H1 (cell line): Measurements from ENCODE around the gene ADGRD2. TPM values are rescaled to one million over a fixed set of nuclear protein-coding genes. Genes with fewer than 3 reads are reported as not detected.

Experiments used
- CTCF ChIA-PET: fragments of 300-600 bp; sonication (Branson Sonifier 250); formaldehyde crosslinking; loops from one replicate; lab custom pipeline; 2021; ENCODE audit not compliant: partially characterized antibody; lab: Charles Lee
- POLR2A ChIA-PET: fragments of 300-600 bp; sonication (Branson Sonifier 250); formaldehyde crosslinking; loops from one replicate; lab custom pipeline; 2021; ENCODE audit warnings: inconsistent platforms; ENCODE audit not compliant: partially characterized antibody; lab: Charles Lee
- DNase-seq, 2 experiments: peaks; one replicate each; pipeline versions ENCODE4 v3.0.0 to v3.0.0-alpha.2; 2010 to 2022; ENCODE audit warnings: low spot score in 2 of 2, low read depth in 1 of 2, mixed read lengths in 1 of 2
- FAIRE-seq: peaks from 2 replicates; lab custom pipeline; 2011; peaks lifted over from hg19 to GRCh38; lab: Jason Lieb, UNC
- H2AFZ ChIP-seq: 2 replicates; pipeline ENCODE4 v1.8.1; 2012; ENCODE audit warnings: low read length, inconsistent platforms
- H2AK5ac ChIP-seq: 2 replicates; pipeline ENCODE4 v1.6.1; 2013; ENCODE audit warnings: low read depth, low read length
- H2BK120ac ChIP-seq: replicated peaks from 2 replicates; pipeline ENCODE3; 2013; ENCODE audit warnings: low read depth, low read length, inconsistent platforms
- H2BK12ac ChIP-seq: 2 replicates; pipeline ENCODE4 v1.6.1; 2013; ENCODE audit warnings: low read depth, low read length
- H2BK15ac ChIP-seq: 2 replicates; pipeline ENCODE4 v1.6.1; 2013; ENCODE audit warnings: low read length
- H2BK20ac ChIP-seq: 2 replicates; pipeline ENCODE4 v1.6.1; 2013; ENCODE audit warnings: low read length
- H2BK5ac ChIP-seq: 2 replicates; pipeline ENCODE4 v1.6.1; 2013; ENCODE audit warnings: low read depth, low read length
- H3K14ac ChIP-seq: 2 replicates; pipeline ENCODE4 v1.6.1; 2013; ENCODE audit warnings: inconsistent platforms; ENCODE audit not compliant: insufficient read length
- H3K18ac ChIP-seq: 2 replicates; pipeline ENCODE4 v1.6.1; 2013; ENCODE audit warnings: low read length; ENCODE audit errors: extremely low read depth
- H3K23ac ChIP-seq: 2 replicates; pipeline ENCODE4 v1.6.1; 2013; ENCODE audit warnings: inconsistent platforms; ENCODE audit not compliant: insufficient read length
- H3K23me2 ChIP-seq: 2 replicates; pipeline ENCODE4 v1.6.1; 2013; ENCODE audit warnings: low read depth, low read length
- H3K27ac ChIP-seq: 2 replicates; pipeline ENCODE4 v1.6.1; 2011; ENCODE audit warnings: low read depth, low read length, inconsistent platforms
- H3K27me3 ChIP-seq, 4 experiments: replicated peaks in 1 of 4; 1 replicate in 1 of 4; 2 replicates in 3 of 4; pipeline versions ENCODE4 v1.6.1 to v1.8.1; 2011 to 2013; ENCODE audit warnings: low read length in 3 of 4, mild to moderate bottlenecking in 3 of 4, inconsistent platforms in 2 of 4, mixed read lengths in 2 of 4, moderate library complexity in 1 of 4; ENCODE audit not compliant: control insufficient read depth in 3 of 4, insufficient read depth in 3 of 4; ENCODE audit errors: extremely low read depth in 1 of 4
- H3K36me3 ChIP-seq, 4 experiments: 2 replicates each; pipeline versions ENCODE4 v1.6.1 to v1.8.1; 2011 to 2013; ENCODE audit warnings: mild to moderate bottlenecking in 4 of 4, low read length in 3 of 4, moderate library complexity in 2 of 4, control low read depth in 1 of 4, inconsistent platforms in 1 of 4; ENCODE audit not compliant: insufficient read depth in 4 of 4, control insufficient read depth in 2 of 4
- H3K4ac ChIP-seq: replicated peaks from 2 replicates; pipeline ENCODE3; 2013; ENCODE audit warnings: low read length, low read depth, mixed read lengths, inconsistent platforms; ENCODE audit not compliant: insufficient read length
- H3K4me1 ChIP-seq, 4 experiments: replicated peaks in 1 of 4; 1 replicate in 1 of 4; 2 replicates in 3 of 4; pipeline versions ENCODE4 v1.6.1 to v1.8.1; 2011 to 2013; ENCODE audit warnings: low read length in 3 of 4, inconsistent platforms in 2 of 4, mixed read lengths in 1 of 4; ENCODE audit not compliant: insufficient read depth in 4 of 4, control insufficient read depth in 3 of 4
- H3K4me2 ChIP-seq, 2 experiments: 2 replicates each; pipeline versions ENCODE4 v1.6.1 to v1.8.1; 2011 to 2013; ENCODE audit warnings: low read depth in 2 of 2, low read length in 2 of 2, control low read depth in 1 of 2, inconsistent platforms in 1 of 2, mild to moderate bottlenecking in 1 of 2; ENCODE audit not compliant: insufficient read depth in 1 of 2
- H3K4me3 ChIP-seq, 4 experiments: fragments of 200-600, 300-600 bp in 1 of 4; sonication (generic), shearing (Covaris generic), sonication (Bioruptor Twin) in 1 of 4; 2 replicates each; pipeline versions ENCODE4 v1.5.1 to v1.8.1; 2011 to 2016; ENCODE audit warnings: low read length in 4 of 4, low read depth in 3 of 4, control low read depth in 2 of 4, inconsistent platforms in 2 of 4, mild to moderate bottlenecking in 2 of 4, mixed read lengths in 1 of 4, moderate library complexity in 1 of 4; ENCODE audit not compliant: insufficient read depth in 2 of 4; ENCODE audit errors: extremely low read depth in 1 of 4
- H3K56ac ChIP-seq: replicated peaks from 2 replicates; pipeline ENCODE3; 2013; ENCODE audit warnings: low read depth, mild to moderate bottlenecking, mixed read lengths, low read length, inconsistent platforms; ENCODE audit not compliant: insufficient read length
- H3K79me1 ChIP-seq: 2 replicates; pipeline ENCODE4 v1.6.1; 2013; ENCODE audit warnings: low read depth, low read length, control low read depth
- H3K79me2 ChIP-seq, 2 experiments: 2 replicates each; pipeline versions ENCODE4 v1.6.1 to v1.8.1; 2012 to 2013; ENCODE audit warnings: low read length in 2 of 2, mild to moderate bottlenecking in 2 of 2, inconsistent platforms in 1 of 2; ENCODE audit not compliant: insufficient read depth in 2 of 2, control insufficient read depth in 1 of 2
- H3K9ac ChIP-seq, 4 experiments: replicated peaks in 1 of 4; 1 replicate in 1 of 4; 2 replicates in 3 of 4; pipeline versions ENCODE4 v1.6.1 to v1.8.1; 2011 to 2013; ENCODE audit warnings: low read depth in 3 of 4, low read length in 3 of 4, control low read depth in 2 of 4, mild to moderate bottlenecking in 2 of 4, moderate library complexity in 2 of 4, inconsistent platforms in 1 of 4; ENCODE audit errors: extremely low read depth in 1 of 4
- H3K9me3 ChIP-seq, 2 experiments: 2 replicates each; pipeline versions ENCODE4 v1.6.1 to v1.8.1; 2012 to 2013; ENCODE audit warnings: mild to moderate bottlenecking in 2 of 2, moderate library complexity in 2 of 2, control low read depth in 1 of 2, inconsistent platforms in 1 of 2, low read depth in 1 of 2, low read length in 1 of 2, mixed read lengths in 1 of 2; ENCODE audit not compliant: insufficient read depth in 2 of 2
- H4K20me1 ChIP-seq, 2 experiments: replicated peaks in 1 of 2; 2 replicates each; pipeline versions ENCODE3 to v1.8.1; 2011 to 2013; ENCODE audit warnings: inconsistent platforms in 2 of 2, low read length in 2 of 2, mild to moderate bottlenecking in 1 of 2; ENCODE audit not compliant: insufficient read depth in 2 of 2, control insufficient read depth in 1 of 2
- H4K5ac ChIP-seq: 2 replicates; pipeline ENCODE4 v1.6.1; 2013; ENCODE audit warnings: low read length, low read depth, mixed read lengths, inconsistent platforms; ENCODE audit not compliant: insufficient read length
- H4K8ac ChIP-seq: 2 replicates; pipeline ENCODE4 v1.8.0; 2013; ENCODE audit warnings: mild to moderate bottlenecking, moderate library complexity, low read length, inconsistent platforms; ENCODE audit not compliant: insufficient read depth; ENCODE audit errors: extremely low read depth
- H4K91ac ChIP-seq: replicated peaks from 2 replicates; pipeline ENCODE3; 2013; ENCODE audit warnings: low read length, mixed read lengths, inconsistent platforms; ENCODE audit not compliant: insufficient read length
- BACH1 ChIP-seq: IDR thresholded peaks from 2 replicates; pipeline ENCODE4 v1.6.1; 2012; ENCODE audit warnings: low read length, improper control_type of control experiment
- EGR1 ChIP-seq: IDR thresholded peaks from 2 replicates; pipeline ENCODE4 v1.6.1; 2011; ENCODE audit warnings: low read depth, low read length, borderline replicate concordance
- GABPA ChIP-seq: IDR thresholded peaks from 2 replicates; pipeline ENCODE4 v1.6.1; 2011; ENCODE audit warnings: mild to moderate bottlenecking, low read length, moderate library complexity, borderline replicate concordance; ENCODE audit not compliant: insufficient read depth
- HDAC2 ChIP-seq, 2 experiments: fragments of 300-600 bp in 1 of 2; sonication (generic) in 1 of 2; IDR thresholded peaks; 2 replicates each; pipeline ENCODE4 v1.6.1; 2011 to 2012; ENCODE audit warnings: low read depth in 2 of 2, low read length in 2 of 2, mild to moderate bottlenecking in 2 of 2, moderate library complexity in 2 of 2, borderline replicate concordance in 1 of 2, inconsistent platforms in 1 of 2
- JUND ChIP-seq: IDR thresholded peaks from 2 replicates; pipeline ENCODE4 v1.6.1; 2011; ENCODE audit warnings: mild to moderate bottlenecking, improper control_type of control experiment, low read length
- KDM1A ChIP-seq: fragments of 200-600, 300-600 bp; sonication (generic); IDR thresholded peaks from 2 replicates; pipeline ENCODE4 v1.7.1; 2016; ENCODE audit warnings: mild to moderate bottlenecking, low read length, borderline replicate concordance
- MAX ChIP-seq: IDR thresholded peaks from 2 replicates; pipeline ENCODE4 v1.6.1; 2012; ENCODE audit warnings: inconsistent platforms
- NRF1 ChIP-seq: IDR thresholded peaks from 2 replicates; pipeline ENCODE4 v1.6.1; 2011; ENCODE audit warnings: mild to moderate bottlenecking, low read depth, low read length, improper control_type of control experiment
- POLR2A ChIP-seq, 2 experiments: IDR thresholded peaks; 1 replicate in 1 of 2; 2 replicates in 1 of 2; pipeline ENCODE4 v1.6.1; 2011; ENCODE audit warnings: low read depth in 2 of 2, low read length in 2 of 2, mild to moderate bottlenecking in 2 of 2; ENCODE audit errors: control extremely low read depth in 1 of 2
- SP4 ChIP-seq: IDR thresholded peaks from 2 replicates; pipeline ENCODE4 v1.6.1; 2012; ENCODE audit warnings: low read length, inconsistent platforms
- SUZ12 ChIP-seq: fragments of 200-600 bp; sonication (generic); IDR thresholded peaks from 2 replicates; pipeline ENCODE4 v1.6.1; 2012; ENCODE audit warnings: mild to moderate bottlenecking, inconsistent platforms, low read length, moderate library complexity, mixed read lengths
- TBP ChIP-seq: IDR thresholded peaks from 2 replicates; pipeline ENCODE4 v1.6.1; 2011; ENCODE audit warnings: low read depth, low read length, improper control_type of control experiment
- TEAD4 ChIP-seq: IDR thresholded peaks from 2 replicates; pipeline ENCODE4 v1.6.1; 2012; ENCODE audit warnings: low read depth, low read length, inconsistent platforms, mixed read lengths
- YY1 ChIP-seq: IDR thresholded peaks from 2 replicates; pipeline ENCODE4 v1.6.1; 2011; ENCODE audit warnings: low read depth, mild to moderate bottlenecking, low read length
- ZNF274 ChIP-seq: IDR thresholded peaks from 2 replicates; pipeline ENCODE4 v1.7.0; 2012; ENCODE audit warnings: low read length, borderline replicate concordance; ENCODE audit errors: extremely low read depth
- WGBS, 2 experiments: shearing (Covaris generic) in 1 of 2; methylation state at CpG; one replicate each; pipeline versions ENCODE4 v1.1.6 to v1.1.7; 2013 to 2015; ENCODE audit warnings: low lambda C conversion rate in 2 of 2, mixed read lengths in 2 of 2, inconsistent platforms in 1 of 2, low coverage in 1 of 2, missing lambda C conversion rate in 1 of 2; ENCODE audit not compliant: insufficient replicate concordance in 2 of 2, insufficient coverage in 1 of 2, insufficient read length in 1 of 2; ENCODE audit errors: extremely low coverage in 1 of 2, missing lambda C conversion rate in 1 of 2; 5-methylcytosine and 5-hydroxymethylcytosine counted together
- polyA plus RNA-seq, 7 experiments: library from polyadenylated mRNA; depleted of rRNA in 3 of 7; stranded (reverse) in 5 of 7; unstranded in 2 of 7; fragments of >200 nt in 5 of 7; fragments of 200-250 nt in 2 of 7; gene quantifications; 1 replicate in 5 of 7; 2 replicates in 1 of 7; 4 replicates in 1 of 7; pipeline versions ENCODE4 v1.2.1 to v1.2.3, GENCODE V29; 2011 to 2013; ENCODE audit warnings: missing spikeins in 2 of 7, mixed read lengths in 2 of 7
- total RNA-seq: library from RNA; stranded (reverse); fragmentation: NEBNext Ultra II Directional; extraction: Animal tissue kit (Norgen Biotek cat#: 25700); gene quantifications from 2 replicates; pipeline ENCODE4 v1.2.1, GENCODE V29; 2021

The ADGRD2 gene
- total and polyA plus RNA-seq, 2 of the 8 experiments (the other 6 are each of a cell fraction or from before 2014, with no cell fraction given) = 0.41 to 1.4 TPM

- Histone ChIP-seq H3K4me3 (no peak overlapping the region), H2BK12ac (no peak overlapping the region), H3K9me3 (no peaks in the 10 kb centered on the region), H4K20me1 (peaks cover 0 to 2% of the 10 kb centered on the region in 2 experiments), H2BK15ac (no peak overlapping the region), H3K27ac (no peak overlapping the region), H3K23ac (no peak overlapping the region), H4K91ac (no peak overlapping the region), H2BK5ac (no peak overlapping the region), H3K56ac (no peak overlapping the region), H2BK120ac (no peak overlapping the region), H3K14ac (no peak overlapping the region), H4K8ac (no peak overlapping the region), H3K4me1 (peaks cover 0 to 6% (median 2%) of the 10 kb centered on the region in 4 experiments; a peak in 4 of 7 replicates), H3K36me3 (no peaks in the 10 kb centered on the region), H3K79me1 (no peaks in the 10 kb centered on the region), H3K79me2 (no peaks in the 10 kb centered on the region), H3K18ac (no peak overlapping the region), H2AK5ac (no peak overlapping the region), H3K4ac (no peak overlapping the region), H3K27me3 (peaks cover 5 to 19% (median 17%) of the 10 kb centered on the region in 4 experiments), H2AFZ (no peak overlapping the region), H4K5ac (no peak overlapping the region), H3K23me2 (no peaks in the 10 kb centered on the region), H3K4me2 (no peak overlapping the region), H2BK20ac (no peak overlapping the region), H3K9ac (no peak overlapping the region)
- ChIA-PET CTCF (interaction anchor here (1.3 to 2.8 kb wide), 5 partner anchors 9 to 214 kb away, joined by 4 to 9 read pairs (median 7); no protein-coding TSS in a partner anchor), POLR2A (interaction anchor here (3.6 kb wide), 1 partner anchor 11 kb away, joined by 11 read pairs; no protein-coding TSS in a partner anchor)
- TF ChIP-seq ZNF274 = no peak
- no peak for TF ChIP-seq HDAC2 (IDR thresholded peaks at IDR 0.05; ENCODE audit: borderline replicate concordance in 1 of 2, low read depth in 2 of 2, low read length in 2 of 2)
- no peak for TF ChIP-seq JUND
- TF ChIP-seq SP4 = no peak
- TF ChIP-seq POLR2A (IDR thresholded peaks at IDR 0.05; ENCODE audit: control extremely low read depth in 1 of 2, low read depth in 2 of 2, low read length in 2 of 2) = no peak
- TF ChIP-seq KDM1A = no peak
- no peak for TF ChIP-seq SUZ12
- no peak for TF ChIP-seq TBP
- TF ChIP-seq YY1 = no peak
- no peak for TF ChIP-seq EGR1
- no peak for TF ChIP-seq TEAD4
- TF ChIP-seq GABPA = no peak
- TF ChIP-seq BACH1 = no peak
- TF ChIP-seq NRF1 = no peak
- TF ChIP-seq MAX = no peak
- no peak for DNase-seq
- WGBS, 2 experiments = 95% methylated on average over 8 of the region's 8 CpGs; no CpG with 5 or more reads in 1 of the 2 experiments
- FAIRE-seq = no peak
Measured at GRCh38 chr9:124497441-124497840, 47.2 kb downstream of the ADGRD2 start.
